K562 (cell line): ENCODE measurements around the gene ITGB2. TPM values are rescaled to one million over a fixed set of nuclear protein-coding genes. Genes with fewer than 3 reads are reported as not detected.

Experiments
- ATAC-seq: fragments of 200-7000 bp; cut with Tn5 transposase; 3 replicates; pipeline ENCODE4 v1.9.1; 2020; ENCODE audit warnings: moderate library complexity
- BruUV-seq: library from RNA; stranded (reverse); fragments of 400-500 nt; replicated peaks from 2 replicates; lab custom pipeline; 2021; lab: Mats Ljungman, UMichigan
- CTCF ChIA-PET: fragments of 300-600 bp; formaldehyde crosslinking; extraction: SDS; loops from one replicate; lab custom pipeline; 2021; ENCODE audit warnings: low intra/inter-chr PET ratio; lab: Yijun Ruan, JAX
- POLR2A ChIA-PET: fragments of 300-600, 350-650 bp; sonication (Branson Sonifier 250); formaldehyde crosslinking; extraction: SDS; loops from one replicate; lab custom pipeline; 2021; ENCODE audit warnings: antibody characterized with exemption, inconsistent platforms; lab: Yijun Ruan, JAX
- DNase-seq, 4 experiments: peaks; one replicate each; pipeline versions ENCODE4 v3.0.0 to v3.0.0-alpha.2; 2011 to 2018; ENCODE audit warnings: low spot score in 3 of 4, mixed read lengths in 3 of 4; ENCODE audit errors: extremely low read depth in 1 of 4
- FAIRE-seq: peaks from 2 replicates; lab custom pipeline; 2011; peaks lifted over from hg19 to GRCh38; lab: Jason Lieb, UNC
- H2AFZ ChIP-seq: 2 replicates; pipeline ENCODE4 v1.6.0; 2011; ENCODE audit warnings: low read depth, low read length, control low read depth, inconsistent platforms
- H3K27ac ChIP-seq: fragments of 200-600 bp; 3 replicates; pipeline ENCODE4 v1.8.0; 2011; ENCODE audit warnings: low read depth, mild to moderate bottlenecking, control low read depth, inconsistent platforms, low read length, moderate library complexity, mixed read lengths; ENCODE audit errors: extremely low read depth
- H3K27me3 ChIP-seq, 2 experiments: fragments of 300-600 bp in 1 of 2; 2 replicates in 1 of 2; 3 replicates in 1 of 2; pipeline versions ENCODE4 v1.6.0 to v1.8.0; 2011; ENCODE audit warnings: inconsistent platforms in 2 of 2, low read length in 2 of 2, mild to moderate bottlenecking in 1 of 2, mixed read lengths in 1 of 2, moderate library complexity in 1 of 2; ENCODE audit not compliant: control insufficient read depth in 2 of 2, insufficient read depth in 2 of 2
- H3K36me3 ChIP-seq: fragments of 300-600 bp; 3 replicates; pipeline ENCODE4 v1.8.0; 2011; ENCODE audit warnings: mild to moderate bottlenecking, low read length, inconsistent platforms; ENCODE audit not compliant: control insufficient read depth, insufficient read depth
- H3K4me1 ChIP-seq, 2 experiments: fragments of 200-600 bp in 1 of 2; replicated peaks in 1 of 2; 2 replicates in 1 of 2; 3 replicates in 1 of 2; pipeline versions ENCODE4 v1.5.1 to v1.8.0; 2011; ENCODE audit warnings: inconsistent platforms in 2 of 2, low read length in 2 of 2, mild to moderate bottlenecking in 1 of 2, mixed read lengths in 1 of 2, moderate library complexity in 1 of 2; ENCODE audit not compliant: control insufficient read depth in 2 of 2, insufficient read depth in 2 of 2
- H3K4me2 ChIP-seq: 2 replicates; pipeline ENCODE4 v1.6.1; 2011; ENCODE audit warnings: low read length, control low read depth, inconsistent platforms, mixed read lengths; ENCODE audit not compliant: insufficient read depth
- H3K4me3 ChIP-seq: fragments of 200-600 bp; sonication (generic), shearing (Covaris generic); 2 replicates; pipeline ENCODE4 v1.5.1; 2016; ENCODE audit warnings: control low read depth, inconsistent platforms
- H3K79me2 ChIP-seq: fragments of 200-600 bp; 3 replicates; pipeline ENCODE4 v1.8.0; 2011; ENCODE audit warnings: low read length, inconsistent platforms; ENCODE audit not compliant: control insufficient read depth, insufficient read depth
- H3K9ac ChIP-seq, 2 experiments: 2 replicates each; pipeline versions ENCODE4 v1.6.0 to v1.6.1; 2011; ENCODE audit warnings: low read depth in 2 of 2, low read length in 2 of 2, control low read depth in 1 of 2, inconsistent platforms in 1 of 2, mild to moderate bottlenecking in 1 of 2, mixed read lengths in 1 of 2; ENCODE audit not compliant: insufficient read depth in 1 of 2
- H3K9me1 ChIP-seq: one replicate; pipeline ENCODE4 v1.6.0; 2011; ENCODE audit warnings: inconsistent platforms, mild to moderate bottlenecking, low read length, moderate library complexity; ENCODE audit not compliant: control insufficient read depth, insufficient read depth
- H3K9me3 ChIP-seq: replicated peaks from 2 replicates; pipeline ENCODE4 v1.5.1; 2011; ENCODE audit warnings: low read depth, low read length, inconsistent platforms; ENCODE audit not compliant: control insufficient read depth, insufficient read depth
- H4K20me1 ChIP-seq: replicated peaks from 2 replicates; pipeline ENCODE4 v1.6.1; 2011; ENCODE audit warnings: low read length, inconsistent platforms, mixed read lengths; ENCODE audit not compliant: control insufficient read depth, insufficient read depth
- ATF3 ChIP-seq, 2 experiments: fragments of 450-650 bp in 1 of 2; sonication (generic) in 1 of 2; formaldehyde crosslinking in 1 of 2; IDR thresholded peaks in 1 of 2; conservative IDR thresholded peaks in 1 of 2; 2 replicates each; pipeline versions ENCODE4 v1.6.1 to v1.8.1; 2016 to 2023; ENCODE audit warnings: mild to moderate bottlenecking in 2 of 2, moderate library complexity in 2 of 2, inconsistent platforms in 1 of 2, missing genetic modification reagents in 1 of 2
- CC2D1A ChIP-seq: fragments of 450-650 bp; IDR thresholded peaks from 2 replicates; pipeline ENCODE4 v1.6.1; 2017; ENCODE audit warnings: mild to moderate bottlenecking
- CTCFL ChIP-seq: IDR thresholded peaks from 2 replicates; pipeline ENCODE4 v1.6.1; 2011; ENCODE audit warnings: borderline replicate concordance, low read depth, mild to moderate bottlenecking, moderate library complexity, low read length; ENCODE audit not compliant: insufficient read depth, poor library complexity, severe bottlenecking
- DPF2 ChIP-seq: fragments of 450-650 bp; IDR thresholded peaks from 2 replicates; pipeline ENCODE4 v1.6.1; 2016
- ETV5 ChIP-seq: sonication (generic); formaldehyde crosslinking; IDR thresholded peaks from 2 replicates; pipeline ENCODE4 v1.4.0; 2020; ENCODE audit warnings: low read depth, mild to moderate bottlenecking, missing genetic modification reagents
- NFIC ChIP-seq: fragments of 450-650 bp; IDR thresholded peaks from 2 replicates; pipeline ENCODE4 v1.6.1; 2017; ENCODE audit warnings: mild to moderate bottlenecking, inconsistent platforms
- NFRKB ChIP-seq: fragments of 450-650 bp; IDR thresholded peaks from 2 replicates; pipeline ENCODE4 v1.6.1; 2016; ENCODE audit warnings: low read depth
- POLR2A ChIP-seq: fragments of 450-650 bp; conservative IDR thresholded peaks from 2 replicates; pipeline ENCODE4 v1.6.1; 2016
- PRMT5 ChIP-seq: sonication (generic); formaldehyde crosslinking; IDR thresholded peaks from 2 replicates; pipeline ENCODE4 v1.5.0; 2020; ENCODE audit warnings: missing genetic modification reagents
- ZNF12 ChIP-seq: sonication (generic); formaldehyde crosslinking; IDR thresholded peaks from 2 replicates; pipeline ENCODE4 v1.4.0; 2020; ENCODE audit warnings: mild to moderate bottlenecking, missing genetic modification reagents
- ZNF75A ChIP-seq: fragments of 450-650 bp; formaldehyde crosslinking; IDR thresholded peaks from 2 replicates; pipeline ENCODE4 v1.4.0; 2020; ENCODE audit warnings: mild to moderate bottlenecking
- WGBS: fragments of 100-300 bp; shearing (Covaris generic); methylation state at CpG from one replicate; pipeline ENCODE4 v1.1.6; 2016; ENCODE audit warnings: low coverage, mixed read lengths; ENCODE audit not compliant: insufficient coverage; ENCODE audit errors: missing lambda C conversion rate; 5-methylcytosine and 5-hydroxymethylcytosine counted together
- in situ Hi-C: fragments of 300-500 bp; cut with MboI; formaldehyde crosslinking; loops from 4 replicates; pipeline ENCODE4 v1.15.0; 2018; ENCODE audit warnings: inconsistent platforms, mixed read lengths
- intact Hi-C: fragments of 100-400 bp; cut with micrococcal nuclease; formaldehyde crosslinking; loops from 2 replicates; pipeline ENCODE4 v1.14.2; 2022
- polyA plus RNA-seq, 8 experiments: library from polyadenylated mRNA; depleted of rRNA in 4 of 8; stranded (reverse) in 5 of 8; unstranded in 3 of 8; fragments of >200 nt; fragmentation: Nextera tagmentation in 2 of 8; fragmentation: Illumina TruSeq in 1 of 8; extraction: Ambion mirVana in 2 of 8; extraction: Trizol in 1 of 8; gene quantifications; 2 replicates each; pipeline versions ENCODE4 v1.2.1 to v1.2.3, GENCODE V29; 2011 to 2014; ENCODE audit warnings: inconsistent platforms in 1 of 8, missing spikeins in 1 of 8
- total RNA-seq, 7 experiments: library from RNA; depleted of rRNA in 6 of 7; stranded (reverse); fragments of >200 nt in 6 of 7; fragmentation: Illumina TruSeq in 2 of 7; extraction: Trizol in 2 of 7; gene quantifications; 2 replicates each; pipeline versions ENCODE4 v1.2.1 to v1.2.3, GENCODE V29; 2011 to 2021; ENCODE audit warnings: low replicate concordance in 1 of 7

Gene ITGB2
- total and polyA plus RNA-seq, 9 of the 15 experiments (the other 6 are each of a cell fraction or from before 2014, with no cell fraction given): 0.07 to 1.3 (median 0.51) TPM; not detected in 2

DNA sequence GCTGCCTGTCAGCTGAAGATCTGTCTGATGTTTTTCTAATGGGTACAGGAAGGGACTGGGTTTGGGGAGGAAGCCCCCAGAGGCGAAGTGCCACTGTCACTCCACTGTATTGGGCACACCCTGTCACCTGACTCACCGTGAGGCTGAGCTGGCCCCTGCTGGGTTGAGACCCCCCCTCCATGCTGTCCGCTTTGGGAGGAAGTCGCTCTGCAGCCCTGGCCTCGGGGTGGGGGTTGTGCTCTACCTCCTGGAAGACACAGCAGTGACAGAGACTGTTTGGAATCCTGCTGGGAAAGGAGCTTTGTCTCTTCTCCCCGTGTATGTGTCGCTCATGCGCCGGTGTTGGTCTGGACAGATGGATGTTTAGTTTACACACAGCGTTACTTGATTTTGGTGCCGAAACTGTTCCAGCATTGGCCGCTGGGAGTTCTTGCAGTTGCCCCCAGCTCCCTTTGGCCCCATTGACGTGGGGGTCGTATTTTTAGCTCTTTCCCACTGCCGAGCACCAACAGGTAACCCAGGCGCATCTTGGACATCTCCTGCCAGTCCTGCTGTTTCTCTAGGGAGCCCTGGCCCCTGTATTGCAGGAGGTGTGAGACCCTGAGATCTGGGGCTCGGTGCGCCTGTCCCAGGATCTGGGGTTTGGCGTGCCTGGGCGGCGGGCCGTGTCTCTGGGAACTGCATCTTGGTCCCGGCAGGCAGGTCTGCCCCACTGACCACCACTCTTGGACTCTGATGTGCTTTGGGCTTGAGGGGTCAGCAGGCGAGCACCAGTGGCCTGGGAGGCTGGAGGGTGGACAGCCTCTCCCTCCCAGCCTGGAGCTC, 49.4 kb upstream of the ITGB2 start:
- Histone ChIP-seq H3K36me3 (peaks cover 90% of the 10 kb centered on the region; the same call in 2 of the 3 replicates), H3K27ac (no peak overlapping the region), H3K9ac (peak overlapping the region in 1 of 2 experiments; percentile 10; a peak in 1 of 4 replicates), H3K79me2 (peaks cover 4% of the 10 kb centered on the region; the same call in 1 of the 3 replicates), H4K20me1 (peaks cover 22% of the 10 kb centered on the region), H3K4me2 (no peak overlapping the region), H3K9me3 (no peaks in the 10 kb centered on the region), H2AFZ (no peak overlapping the region), H3K9me1 (no peaks in the 10 kb centered on the region), H3K4me3 (no peak overlapping the region), H3K4me1 (peaks cover 5 to 63% of the 10 kb centered on the region in 2 experiments; a peak in 4 of 5 replicates), H3K27me3 (no peaks in the 10 kb centered on the region)
- in situ Hi-C loops: loop anchor here (25.0 kb wide), 1 partner anchor 867 kb away; no protein-coding TSS in a partner anchor
- 87% methylated on average over 23 of the region's 24 CpGs for WGBS
- intact Hi-C loops: no loop called here
- no peak for TF ChIP-seq ZNF75A
- 0 out of 2 replicates have a peak, but pooled peaks have one; percentile 23 for TF ChIP-seq POLR2A
- ATAC-seq: no peak
- POLR2A ChIA-PET: interaction anchor here (0.6 to 1.0 kb wide), 3 partner anchors 85 to 163 kb away, joined by 3 read pairs; partner anchors contain the start of gene SUMO3
- DNase-seq: no peak
- no TSS peak for BruUV-seq
- CTCF ChIA-PET: no interaction called here
- no peak for FAIRE-seq

- ChIA-PET POLR2A (interaction anchor here (0.6 to 1.0 kb wide), 2 partner anchors 86 to 151 kb away, joined by 3 read pairs; partner anchors contain the start of gene SUMO3), CTCF (no interaction called here)
- ATAC-seq (no peak), DNase-seq (no peak), FAIRE-seq (no peak)
- Histone ChIP-seq H3K79me2 (peaks cover 13% of the 10 kb centered on the region), H3K4me2 (no peak overlapping the region), H3K9me3 (no peaks in the 10 kb centered on the region), H4K20me1 (peaks cover 22% of the 10 kb centered on the region), H3K27ac (no peak overlapping the region), H3K4me3 (no peak overlapping the region), H3K4me1 (peaks cover 5 to 63% of the 10 kb centered on the region in 2 experiments; a peak in 4 of 5 replicates), H3K9ac (peak overlapping the region in 1 of 2 experiments; percentile 33; a peak in 1 of 4 replicates), H3K27me3 (no peaks in the 10 kb centered on the region), H3K36me3 (peaks cover 90% of the 10 kb centered on the region; the same call in 2 of the 3 replicates), H2AFZ (no peak overlapping the region), H3K9me1 (no peaks in the 10 kb centered on the region)
- in situ Hi-C loops: loop anchor here (25.0 kb wide), 1 partner anchor 868 kb away; no protein-coding TSS in a partner anchor
- no TSS peak for BruUV-seq
- WGBS: 91% methylated on average over 20 of the region's 20 CpGs
- intact Hi-C loops: no loop called here
- TF ChIP-seq ETV5 (CRISPR knock-in tag) (no peak), NFIC (no peak), CC2D1A (no peak), CTCFL (no peak), ATF3 (IDR thresholded peaks at IDR 0.05) (no peak), ATF3 (CRISPR knock-in tag; conservative IDR thresholded peaks at IDR 0.05) (no peak), NFRKB (no peak), ZNF12 (CRISPR knock-in tag) (no peak), PRMT5 (CRISPR knock-in tag) (no peak), DPF2 (no peak)
Measured at GRCh38 chr21:44969066-44969670, 48.5 kb upstream of the ITGB2 start.
